A549 (cell line): ENCODE measurements around the gene SCNN1B. TPM values are rescaled to one million over a fixed set of nuclear protein-coding genes. Genes with fewer than 3 reads are reported as not detected.

Experiments
- ATAC-seq, 2 experiments: fragments of 200-7000 bp in 1 of 2; fragments of >200 bp in 1 of 2; cut with Nextera tagmentation in 1 of 2; cut with Tn5 transposase in 1 of 2; 3 replicates each; pipeline versions ENCODE4 v1.8.0 to v1.9.1; 2018 to 2020; ENCODE audit warnings: mild to moderate bottlenecking in 1 of 2, moderate library complexity in 1 of 2
- CTCF ChIA-PET: fragments of 300-600 bp; sonication (Branson Sonifier 250); formaldehyde crosslinking; extraction: SDS; loops from one replicate; lab custom pipeline; 2021; ENCODE audit warnings: antibody characterized with exemption, inconsistent platforms; lab: Yijun Ruan, JAX
- POLR2A ChIA-PET: fragments of 350-600 bp; formaldehyde crosslinking; extraction: SDS; loops from one replicate; lab custom pipeline; 2021; ENCODE audit warnings: antibody characterized with exemption, inconsistent platforms; lab: Yijun Ruan, JAX
- DNase-seq, 2 experiments: peaks; one replicate each; pipeline versions ENCODE4 v3.0.0 to v3.0.0-alpha.2; 2011 to 2016; ENCODE audit warnings: low read depth in 1 of 2, low spot score in 1 of 2
- FAIRE-seq: peaks from 2 replicates; lab custom pipeline; 2011; peaks lifted over from hg19 to GRCh38; lab: Jason Lieb, UNC
- H3K27ac ChIP-seq, 2 experiments: fragments of >200 bp; sonication (Bioruptor Twin); formaldehyde crosslinking; 3 replicates each; pipeline ENCODE4 v1.5.1; 2016 to 2017
- H3K4me1 ChIP-seq: fragments of >200 bp; sonication (Bioruptor Twin); formaldehyde crosslinking; 3 replicates; pipeline ENCODE4 v1.6.1; 2016
- H3K4me2 ChIP-seq: fragments of >200 bp; sonication (Bioruptor Twin); formaldehyde crosslinking; 3 replicates; pipeline ENCODE4 v1.6.1; 2016
- H3K4me3 ChIP-seq: fragments of >200 bp; sonication (Bioruptor Twin); formaldehyde crosslinking; 3 replicates; pipeline ENCODE4 v1.5.1; 2016
- H3K9me3 ChIP-seq: fragments of >200 bp; sonication (Bioruptor Twin); formaldehyde crosslinking; 3 replicates; pipeline ENCODE4 v1.6.1; 2016
- ATOH8 ChIP-seq: fragments of 250-450 bp; sonication (Bioruptor Pico); IDR thresholded peaks from 2 replicates; pipeline ENCODE4 v1.5.0; 2020; ENCODE audit warnings: low read depth, mild to moderate bottlenecking, moderate library complexity
- CBX8 ChIP-seq: fragments of 200-600 bp; sonication (generic); IDR thresholded peaks from 2 replicates; pipeline ENCODE4 v1.6.1; 2016
- CEBPB ChIP-seq, 2 experiments: fragments of >200 bp in 1 of 2; sonication (Bioruptor Twin) in 1 of 2; formaldehyde crosslinking in 1 of 2; IDR thresholded peaks; 2 replicates each; pipeline ENCODE4 v1.6.1; 2012 to 2016
- CHD2 ChIP-seq: fragments of 150-350 bp; IDR thresholded peaks from 2 replicates; pipeline ENCODE4 v1.6.1; 2014; ENCODE audit warnings: low read length; ENCODE audit not compliant: partially characterized antibody
- CHD4 ChIP-seq: fragments of 200-600 bp; sonication (generic); IDR thresholded peaks from 2 replicates; pipeline ENCODE4 v1.6.1; 2016; ENCODE audit warnings: antibody characterized with exemption, mild to moderate bottlenecking, borderline replicate concordance
- CTCF ChIP-seq: fragments of >200 bp; sonication (Bioruptor Twin); formaldehyde crosslinking; IDR thresholded peaks from 3 replicates; pipeline ENCODE4 v1.5.1; 2016
- EHF ChIP-seq: fragments of 250-450 bp; sonication (Bioruptor Pico); IDR thresholded peaks from 2 replicates; pipeline ENCODE4 v1.5.0; 2020; ENCODE audit warnings: mild to moderate bottlenecking
- ELK1 ChIP-seq: fragments of 150-350 bp; IDR thresholded peaks from 2 replicates; pipeline ENCODE4 v1.6.1; 2014; ENCODE audit warnings: low read depth, mild to moderate bottlenecking, low read length
- EP300 ChIP-seq, 2 experiments: fragments of >200 bp; sonication (Bioruptor Twin); formaldehyde crosslinking; IDR thresholded peaks; 2 replicates in 1 of 2; 3 replicates in 1 of 2; pipeline ENCODE4 v1.6.1; 2016 to 2017
- FOSL2 ChIP-seq, 2 experiments: fragments of 450-650 bp in 1 of 2; fragments of >200 bp in 1 of 2; sonication (Bioruptor Twin) in 1 of 2; formaldehyde crosslinking; IDR thresholded peaks; 2 replicates each; pipeline versions ENCODE4 v1.5.0 to v1.6.1; 2016 to 2020; ENCODE audit warnings: mild to moderate bottlenecking in 1 of 2, moderate library complexity in 1 of 2
- GATA3 ChIP-seq: IDR thresholded peaks from 2 replicates; pipeline ENCODE4 v1.6.1; 2012; ENCODE audit warnings: borderline replicate concordance
- HDAC2 ChIP-seq: fragments of 200-600 bp; sonication (generic); IDR thresholded peaks from 2 replicates; pipeline ENCODE4 v1.6.1; 2016
- HMGXB4 ChIP-seq: fragments of 250-450 bp; sonication (Bioruptor Pico); IDR thresholded peaks from 2 replicates; pipeline ENCODE4 v1.5.0; 2021; ENCODE audit warnings: mild to moderate bottlenecking, moderate library complexity, borderline replicate concordance
- HOXA7 ChIP-seq: fragments of 250-450 bp; sonication (Bioruptor Pico); IDR thresholded peaks from 2 replicates; pipeline ENCODE4 v1.5.0; 2020; ENCODE audit warnings: mild to moderate bottlenecking, moderate library complexity
- JUN ChIP-seq, 2 experiments: fragments of >200 bp; sonication (Bioruptor Twin); formaldehyde crosslinking; IDR thresholded peaks; 2 replicates in 1 of 2; 3 replicates in 1 of 2; pipeline ENCODE4 v1.6.1; 2016 to 2017
- JUNB ChIP-seq: fragments of >200 bp; sonication (Bioruptor Twin); formaldehyde crosslinking; IDR thresholded peaks from 2 replicates; pipeline ENCODE4 v1.6.1; 2016
- MAX ChIP-seq: IDR thresholded peaks from 2 replicates; pipeline ENCODE4 v1.6.1; 2012
- MYC ChIP-seq: IDR thresholded peaks from 2 replicates; pipeline ENCODE4 v1.6.1; 2012; ENCODE audit warnings: mild to moderate bottlenecking, inconsistent platforms, low read length, improper control_type of control experiment, borderline replicate concordance
- NFE2L2 ChIP-seq: fragments of 150-350 bp; conservative IDR thresholded peaks from 2 replicates; pipeline ENCODE4 v1.6.1; 2014; ENCODE audit warnings: low read length
- NR3C1 ChIP-seq: fragments of >200 bp; sonication (Bioruptor Twin); formaldehyde crosslinking; IDR thresholded peaks from 3 replicates; pipeline ENCODE4 v1.6.1; 2017
- PBX3 ChIP-seq: IDR thresholded peaks from 2 replicates; pipeline ENCODE4 v1.6.1; 2012
- PHF8 ChIP-seq: fragments of 200-600 bp; sonication (generic); IDR thresholded peaks from 2 replicates; pipeline ENCODE4 v1.6.1; 2016; ENCODE audit warnings: low read depth, mild to moderate bottlenecking, antibody characterized with exemption, moderate library complexity, borderline replicate concordance
- RAD21 ChIP-seq, 2 experiments: fragments of >200 bp in 1 of 2; sonication (Bioruptor Twin) in 1 of 2; formaldehyde crosslinking in 1 of 2; IDR thresholded peaks in 1 of 2; conservative IDR thresholded peaks in 1 of 2; 2 replicates in 1 of 2; 3 replicates in 1 of 2; pipeline ENCODE4 v1.6.1; 2012 to 2018; ENCODE audit warnings: inconsistent platforms in 1 of 2
- TFCP2L1 ChIP-seq: fragments of 250-450 bp; sonication (Bioruptor Pico); IDR thresholded peaks from 2 replicates; pipeline ENCODE4 v1.5.0; 2021; ENCODE audit warnings: mild to moderate bottlenecking
- USF2 ChIP-seq: fragments of 450-650 bp; IDR thresholded peaks from 2 replicates; pipeline ENCODE4 v1.6.1; 2014; ENCODE audit warnings: antibody characterized with exemption
- ZSCAN20 ChIP-seq: fragments of 250-450 bp; sonication (Bioruptor Pico); IDR thresholded peaks from 2 replicates; pipeline ENCODE4 v1.8.0; 2022; ENCODE audit warnings: mild to moderate bottlenecking, moderate library complexity
- WGBS: methylation state at CpG from one replicate; pipeline ENCODE4 v1.1.6; 2017; ENCODE audit errors: missing lambda C conversion rate; 5-methylcytosine and 5-hydroxymethylcytosine counted together
- polyA plus RNA-seq, 4 experiments: library from polyadenylated mRNA; depleted of rRNA in 3 of 4; stranded (reverse); fragments of >200 nt; fragmentation: RNase III in 1 of 4; extraction: RNeasy Plus Mini Kit Qiagen cat#74134 plus additional on column Dnase treatment in 1 of 4; gene quantifications; 2 replicates in 3 of 4; 3 replicates in 1 of 4; pipeline ENCODE4 v1.2.3, GENCODE V29; 2011 to 2017

The SCNN1B gene
- polyA plus RNA-seq, 2 of the 4 experiments (the other 2 are of a cell fraction), result 0.25 TPM; not detected in 1

- TF ChIP-seq MYC (no peak), ELK1 (no peak), PHF8 (no peak), TFCP2L1 (CRISPR knock-in tag) (no peak)
- TF ChIP-seq, all 56 proteins: peak for 0
Observed at GRCh38 chr16:23420011-23420410, 117.9 kb downstream of the SCNN1B start (continued).

GRCh38 chr16:23423496-23424049 is 121.5 kb downstream of the SCNN1B start:
- ATAC-seq (peak; percentile 86 to 87), FAIRE-seq (peak; percentile 13)

More at GRCh38 chr16:23423496-23424049, 121.5 kb downstream of the SCNN1B start:
- peaks cover 29% of the 10 kb centered on the region for H3K4me1 ChIP-seq
- CTCF ChIA-PET, result interaction anchor here (0.8 to 3.8 kb wide), 4 partner anchors 11 to 242 kb away, joined by 3 to 56 read pairs (median 8); partner anchors contain the start of gene SCNN1G
- 0 out of 3 replicates have a peak overlapping the region, but pooled peaks have one; percentile 14 for H3K4me3 ChIP-seq
- no peaks in the 10 kb centered on the region for H3K9me3 ChIP-seq
- peak; percentile 60 to 93 for DNase-seq
- 2% methylated on average over 11 of the region's 11 CpGs for WGBS
- TF ChIP-seq HOXA7 (no peak), USF2 (peak; percentile 20; the same call in 1 of the 2 replicates), HMGXB4 (CRISPR knock-in tag) (no peak), HDAC2 (no peak), CTCF (no peak), ATOH8 (no peak), EP300 (IDR thresholded peaks at IDR 0.05) (no peak), RAD21 (conservative IDR thresholded peaks at IDR 0.05 in 1 of 2, IDR thresholded peaks at IDR 0.05 in 1 of 2) (0 out of 5 replicates have a peak, but pooled peaks of 1 of the 2 experiments have one; percentile 11), TFCP2L1 (CRISPR knock-in tag) (no peak), MAX (peak; percentile 61; the same call in 1 of the 2 replicates), NR3C1 (no peak), CBX8 (no peak), CHD2 (no peak), JUNB (peak; percentile 55), JUN (IDR thresholded peaks at IDR 0.05) (peak in 1 of 2 experiments; percentile 42; a peak in 2 of 5 replicates), ZSCAN20 (CRISPR knock-in tag) (no peak), EHF (CRISPR knock-in tag) (0 out of 2 replicates have a peak, but pooled peaks have one; percentile 48), NFE2L2 (no peak), CHD4 (0 out of 2 replicates have a peak, but pooled peaks have one; percentile 72), FOSL2 (IDR thresholded peaks at IDR 0.05) (peak; percentile 67), FOSL2 (CRISPR knock-in tag; IDR thresholded peaks at IDR 0.05) (peak; percentile 99), PBX3 (no peak), CEBPB (IDR thresholded peaks at IDR 0.05) (peak in 1 of 2 experiments; percentile 42; a peak in 1 of 4 replicates), GATA3 (peak; percentile 78; the same call in 1 of the 2 replicates)
- H3K27ac ChIP-seq, result peak overlapping the region; percentile 84 to 93
- POLR2A ChIA-PET, result no interaction called here
- H3K4me2 ChIP-seq, result peak overlapping the region; percentile 86
